SU-DHL-6 (cell line): ENCODE measurements around the gene THSD1.

Experiments
- EZH2phosphoT487 ChIP-seq: fragments of 200-600 bp; sonication (generic), shearing (Covaris generic); conservative IDR thresholded peaks from 2 replicates; pipeline ENCODE4 v1.6.1; 2018; ENCODE audit warnings: mild to moderate bottlenecking, antibody characterized with exemption, low read length, moderate library complexity, mixed read lengths
- TF ChIP-seq, protein P1 (sequence below): fragments of 200-600 bp; sonication (generic); IDR thresholded peaks from one replicate; pipeline ENCODE4 v1.5.1; 2017; ENCODE audit warnings: antibody characterized with exemption, mild to moderate bottlenecking, low read length, moderate library complexity; ENCODE audit not compliant: insufficient read depth, poor library complexity, severe bottlenecking

DNA sequence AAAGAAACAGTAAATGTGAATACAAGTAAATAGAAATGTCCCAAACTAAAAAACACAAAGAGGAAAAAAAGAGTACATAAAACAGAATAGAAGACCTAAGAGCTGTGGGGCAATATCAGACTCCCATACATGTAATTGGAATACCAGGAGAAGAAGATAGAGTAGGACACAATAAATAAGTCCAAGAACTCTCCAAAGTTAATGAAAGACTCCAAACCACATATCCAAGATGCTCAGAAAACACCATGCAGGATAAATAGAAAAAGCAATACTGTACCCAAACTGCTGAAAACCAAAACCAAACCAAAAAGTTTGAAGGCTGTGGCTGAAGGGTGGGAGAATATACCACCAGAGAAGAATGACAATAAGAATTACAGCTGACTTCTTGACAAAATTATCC is 18.3 kb downstream of the THSD1 start:
- TF ChIP-seq, protein P1, sequence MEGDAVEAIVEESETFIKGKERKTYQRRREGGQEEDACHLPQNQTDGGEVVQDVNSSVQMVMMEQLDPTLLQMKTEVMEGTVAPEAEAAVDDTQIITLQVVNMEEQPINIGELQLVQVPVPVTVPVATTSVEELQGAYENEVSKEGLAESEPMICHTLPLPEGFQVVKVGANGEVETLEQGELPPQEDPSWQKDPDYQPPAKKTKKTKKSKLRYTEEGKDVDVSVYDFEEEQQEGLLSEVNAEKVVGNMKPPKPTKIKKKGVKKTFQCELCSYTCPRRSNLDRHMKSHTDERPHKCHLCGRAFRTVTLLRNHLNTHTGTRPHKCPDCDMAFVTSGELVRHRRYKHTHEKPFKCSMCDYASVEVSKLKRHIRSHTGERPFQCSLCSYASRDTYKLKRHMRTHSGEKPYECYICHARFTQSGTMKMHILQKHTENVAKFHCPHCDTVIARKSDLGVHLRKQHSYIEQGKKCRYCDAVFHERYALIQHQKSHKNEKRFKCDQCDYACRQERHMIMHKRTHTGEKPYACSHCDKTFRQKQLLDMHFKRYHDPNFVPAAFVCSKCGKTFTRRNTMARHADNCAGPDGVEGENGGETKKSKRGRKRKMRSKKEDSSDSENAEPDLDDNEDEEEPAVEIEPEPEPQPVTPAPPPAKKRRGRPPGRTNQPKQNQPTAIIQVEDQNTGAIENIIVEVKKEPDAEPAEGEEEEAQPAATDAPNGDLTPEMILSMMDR, result no peak
- no peak for TF ChIP-seq EZH2phosphoT487
